ENCODE data around the gene SFXN5. TPM values are rescaled to one million over a fixed set of nuclear protein-coding genes. Genes with fewer than 3 reads are reported as not detected.

SFXN5 gene
- polyA plus RNA-seq, 2 of the 4 experiments (the other 2 are of a cell fraction), result 16.7 to 19.6 TPM

- Histone ChIP-seq H3K27ac (peak overlapping the region; percentile 22 to 65; a peak in 4 of 6 replicates), H3K9me3 (no peaks in the 10 kb centered on the region), H3K4me2 (no peak overlapping the region), H3K4me3 (no peak overlapping the region), H3K4me1 (peaks cover 50% of the 10 kb centered on the region)
- ATAC-seq (peak; percentile 17 to 22; a peak in 2 of 6 replicates), FAIRE-seq (no peak), DNase-seq (ENCODE audit: low read depth in 1 of 2, low spot score in 1 of 2) (no peak)
- ChIA-PET CTCF (interaction anchor here (1.3 kb wide), 1 partner anchor 120 kb away, joined by 3 read pairs; no protein-coding TSS in a partner anchor), POLR2A (no interaction called here)
- WGBS (ENCODE audit: missing lambda C conversion rate), result 83% methylated on average over 11 of the region's 11 CpGs
- TF ChIP-seq MYC (IDR thresholded peaks at IDR 0.05; ENCODE audit: borderline replicate concordance, low read length) (no peak), REST (IDR thresholded peaks at IDR 0.05) (no peak), CHD2 (IDR thresholded peaks at IDR 0.05; ENCODE audit: low read length, partially characterized antibody) (no peak), BHLHE40 (IDR thresholded peaks at IDR 0.05; ENCODE audit: low read depth, low read length) (no peak), TP53 (CRISPR knock-in tag; IDR thresholded peaks at IDR 0.05) (no peak), EHMT2 (IDR thresholded peaks at IDR 0.05; ENCODE audit: low read depth) (no peak), CBX2 (IDR thresholded peaks at IDR 0.05; ENCODE audit: borderline replicate concordance, low read depth) (no peak), KDM1A (IDR thresholded peaks at IDR 0.05; ENCODE audit: low read depth) (no peak)
- TF ChIP-seq, protein P1, sequence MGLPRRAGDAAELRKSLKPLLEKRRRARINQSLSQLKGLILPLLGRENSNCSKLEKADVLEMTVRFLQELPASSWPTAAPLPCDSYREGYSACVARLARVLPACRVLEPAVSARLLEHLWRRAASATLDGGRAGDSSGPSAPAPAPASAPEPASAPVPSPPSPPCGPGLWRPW (IDR thresholded peaks at IDR 0.05), result no peak
Observed at GRCh38 chr2:73036766-73037165, 34.7 kb downstream of the SFXN5 start.

DNA sequence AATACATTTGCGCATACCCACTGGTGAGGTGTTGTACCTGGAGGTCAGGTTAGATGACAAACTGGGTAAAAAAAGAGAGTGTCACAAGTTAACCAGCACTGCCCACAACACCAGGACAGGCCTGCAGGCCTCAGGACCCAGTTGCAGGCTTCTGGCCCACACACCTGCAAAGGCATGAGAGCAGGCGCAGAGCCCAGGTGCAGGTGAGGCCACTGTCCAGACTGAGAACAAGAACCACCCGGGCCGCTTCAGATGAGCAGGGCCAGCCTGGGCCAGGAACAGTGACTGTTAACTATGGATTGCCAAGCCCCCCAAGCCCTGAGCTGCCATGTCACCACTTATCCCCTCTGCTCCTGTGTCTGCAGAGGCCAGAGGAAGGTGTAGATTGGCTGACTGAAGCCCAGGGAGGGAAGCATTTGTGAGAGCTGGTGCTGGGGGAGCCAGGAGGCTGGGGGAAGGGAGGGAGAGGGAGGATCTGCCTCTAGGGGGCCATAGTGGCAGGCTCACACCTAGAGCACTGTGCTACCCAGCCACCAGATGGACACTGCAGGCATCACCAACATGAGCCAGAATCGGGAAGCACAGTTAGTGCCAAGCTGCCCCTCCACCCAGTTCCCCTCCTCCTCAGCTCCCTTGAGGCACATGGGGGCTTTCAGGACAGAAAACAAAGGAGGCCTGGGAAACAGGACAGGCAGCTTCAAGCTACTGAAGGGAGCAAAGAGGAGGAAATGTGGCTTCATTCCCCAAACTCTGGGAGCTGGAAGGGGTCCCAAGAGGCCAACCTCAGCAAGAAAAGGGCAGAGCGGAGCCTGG is 35.4 kb downstream of the SFXN5 start:
- ATAC-seq (peak; percentile 58 to 85; a peak in 5 of 6 replicates), FAIRE-seq (no peak), DNase-seq (ENCODE audit: low read depth in 1 of 2, low spot score in 1 of 2) (peak in 1 of 2 experiments; percentile 27)
- peak overlapping the region; percentile 22 to 65; a peak in 4 of 6 replicates for H3K27ac ChIP-seq
- TF ChIP-seq FOXS1 (CRISPR knock-in tag; IDR thresholded peaks at IDR 0.05) (no peak), RNF2 (IDR thresholded peaks at IDR 0.05; ENCODE audit: borderline replicate concordance, low read depth) (no peak), MYC (IDR thresholded peaks at IDR 0.05; ENCODE audit: borderline replicate concordance, low read length) (no peak), MAFK (IDR thresholded peaks at IDR 0.05; ENCODE audit: partially characterized antibody) (no peak), RAD21 (conservative IDR thresholded peaks at IDR 0.05 in 1 of 2, IDR thresholded peaks at IDR 0.05 in 1 of 2) (peak in 1 of 2 experiments; percentile 16; a peak in 1 of 5 replicates), CHD4 (IDR thresholded peaks at IDR 0.05; ENCODE audit: borderline replicate concordance) (no peak)
- H3K4me1 ChIP-seq, result peaks cover 57% of the 10 kb centered on the region
- WGBS (ENCODE audit: missing lambda C conversion rate), result 84% methylated on average over 6 of the region's 6 CpGs
- H3K9me3 ChIP-seq, result no peaks in the 10 kb centered on the region
- ChIA-PET POLR2A (no interaction called here), CTCF (interaction anchor here (1.0 to 2.4 kb wide), 4 partner anchors 44 to 143 kb away, joined by 3 to 5 read pairs (median 3); no protein-coding TSS in a partner anchor)
- H3K4me3 ChIP-seq, result no peak overlapping the region
- no peak overlapping the region for H3K4me2 ChIP-seq

GRCh38 chr2:73034661-73035375 is 36.7 kb downstream of the SFXN5 start:
- Histone ChIP-seq H3K4me1 (peaks cover 59% of the 10 kb centered on the region), H3K4me2 (peak overlapping the region; percentile 66; the same call in 1 of the 3 replicates), H3K9me3 (no peaks in the 10 kb centered on the region), H3K27ac (peak overlapping the region in 1 of 2 experiments; percentile 57; a peak in 1 of 6 replicates), H3K4me3 (no peak overlapping the region)
- ATAC-seq (no peak), FAIRE-seq (no peak), DNase-seq (ENCODE audit: low read depth in 1 of 2, low spot score in 1 of 2) (no peak)
- TF ChIP-seq, protein P1 (IDR thresholded peaks at IDR 0.05), result 0 out of 2 replicates have a peak, but pooled peaks have one; percentile 0
- no peak for TF ChIP-seq JUN (IDR thresholded peaks at IDR 0.05)
- ChIA-PET CTCF (interaction anchor here (0.5 to 2.4 kb wide), 11 partner anchors 10 to 927 kb away, joined by 3 to 5 read pairs (median 4); no protein-coding TSS in a partner anchor), POLR2A (interaction anchor here (1.2 kb wide), 1 partner anchor 36 kb away, joined by 3 read pairs; the partner anchor contains the start of gene SFXN5)
- 89% methylated on average over 7 of the region's 7 CpGs for WGBS (ENCODE audit: missing lambda C conversion rate)
